ENCODE data around the gene COX4I1. TPM values are rescaled to one million over a fixed set of nuclear protein-coding genes. Genes with fewer than 3 reads are reported as not detected.

COX4I1 gene
- polyA plus RNA-seq, 3 donors, result 533 to 1,232 (median 1,054) TPM

DNA sequence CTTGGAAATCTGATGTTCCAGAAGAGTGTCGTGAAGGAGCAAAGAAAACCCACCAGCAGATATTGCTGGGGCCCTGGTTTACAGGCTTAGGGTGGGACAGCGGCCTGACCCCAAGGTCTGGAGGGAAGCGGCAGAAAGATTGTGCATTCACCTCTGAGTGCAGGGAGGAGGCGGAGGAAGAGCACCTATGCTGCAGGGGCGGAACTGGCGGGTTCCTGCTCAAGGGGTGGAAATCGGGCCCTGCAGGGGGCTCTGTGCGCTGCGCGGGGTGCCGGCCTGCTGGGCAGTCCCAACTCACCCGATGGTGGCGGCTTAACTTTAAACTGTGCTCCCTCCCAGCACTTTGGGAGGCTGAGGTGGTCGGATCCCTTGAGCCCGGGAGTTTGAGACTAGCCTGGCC lies 47.5 kb downstream of the COX4I1 start:
- H3K27ac ChIP-seq (ENCODE audit: low read depth, low read length), result no peak overlapping the region
- WGBS, 3 donors, result 77 to 79% (median 78%) methylated on average over 15 of the region's 15 CpGs

DNA sequence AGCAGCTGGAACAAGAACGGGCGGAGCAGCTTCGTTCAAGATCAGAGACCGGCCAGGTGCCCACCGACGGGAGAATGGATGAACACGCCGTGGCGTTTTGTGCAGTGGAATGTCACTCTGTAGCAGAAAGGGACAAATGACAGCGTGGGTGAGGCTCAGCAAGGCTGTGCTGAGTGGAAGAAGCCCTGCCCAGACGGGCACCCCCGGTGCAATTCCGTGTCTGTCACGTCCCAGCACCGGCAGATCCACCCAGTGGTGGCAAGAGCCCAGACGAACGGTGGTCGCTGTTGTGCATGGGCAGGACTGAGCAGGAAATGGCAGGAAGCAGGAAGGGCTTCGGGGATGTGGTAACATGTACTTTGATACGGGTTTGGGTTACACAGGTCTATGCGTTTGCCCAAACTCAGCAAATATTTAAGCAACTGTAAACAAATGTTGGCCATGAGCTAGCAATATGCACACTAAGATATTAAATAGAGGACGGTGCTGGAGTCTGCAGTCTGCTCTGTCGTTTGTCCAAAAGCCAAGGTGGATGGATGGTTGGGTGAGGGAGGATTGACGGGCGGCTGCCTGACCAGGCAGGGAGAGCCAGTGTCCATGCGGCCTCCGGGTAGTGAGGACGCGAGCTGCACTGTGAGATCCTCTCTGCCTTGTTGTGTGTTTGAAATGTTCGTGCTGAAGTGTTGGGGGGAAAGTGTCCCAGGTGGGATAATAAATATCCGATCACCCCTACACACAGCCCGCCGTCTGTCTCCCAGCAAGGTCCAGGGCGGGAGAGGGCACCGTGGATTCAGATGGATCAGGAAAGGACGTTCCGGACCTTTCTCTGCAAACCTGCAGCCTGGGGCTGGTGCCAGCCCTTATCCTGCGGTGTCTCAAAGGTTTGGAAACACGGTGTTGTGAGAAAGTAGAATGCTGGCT lies 48.4 kb downstream of the COX4I1 start:
- 54 to 59% (median 55%) methylated on average over 39 of the region's 39 CpGs for WGBS, 3 donors
- no peak overlapping the region for H3K27ac ChIP-seq (ENCODE audit: low read depth, low read length)

DNA sequence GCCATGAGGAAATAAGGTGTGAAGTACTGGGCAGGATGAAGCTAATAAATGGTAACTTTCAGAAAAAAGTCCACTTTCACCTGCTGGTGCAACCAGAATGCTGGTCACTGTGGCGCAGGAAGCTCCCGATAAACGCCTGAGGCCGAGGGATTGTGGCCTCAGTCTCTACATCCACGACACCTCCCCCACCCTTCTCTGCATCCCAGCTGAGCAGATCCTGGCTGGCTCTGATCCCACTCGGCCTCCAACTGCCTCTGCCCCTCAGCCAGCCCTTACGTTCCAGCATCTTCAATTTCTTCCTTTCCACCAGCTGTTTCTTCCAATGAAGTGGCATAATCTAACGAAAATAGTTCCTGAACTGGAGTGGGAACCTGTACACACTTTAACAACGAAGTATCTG lies 49.5 kb downstream of the COX4I1 start:
- H3K27ac ChIP-seq (ENCODE audit: low read depth, low read length), result no peak overlapping the region
- WGBS, 3 donors, result 45 to 50% (median 48%) methylated on average over 9 of the region's 9 CpGs

DNA sequence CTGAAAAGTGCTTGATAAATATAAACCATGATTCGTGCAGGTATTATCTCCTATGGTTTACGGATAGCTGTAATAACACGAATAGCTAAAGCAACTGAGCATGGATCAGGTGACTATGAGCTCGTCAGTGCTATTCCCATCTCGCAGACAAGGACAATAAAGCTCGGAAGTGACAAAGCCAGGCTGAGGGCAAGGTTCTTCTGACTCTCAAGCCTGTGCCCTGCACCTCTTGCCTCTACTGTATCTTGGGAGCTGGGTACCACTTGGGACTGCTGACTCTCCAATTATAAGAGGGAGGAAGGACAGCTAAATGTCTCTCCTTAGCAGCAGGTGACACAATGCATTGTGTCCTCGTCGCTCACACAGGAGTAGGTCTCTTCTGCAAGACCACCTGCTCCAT lies 49.9 kb downstream of the COX4I1 start:
- WGBS, 3 donors, result 77 to 85% (median 84%) methylated on average over 8 of the region's 8 CpGs
- H3K27ac ChIP-seq (ENCODE audit: low read depth, low read length), result no peak overlapping the region

DNA sequence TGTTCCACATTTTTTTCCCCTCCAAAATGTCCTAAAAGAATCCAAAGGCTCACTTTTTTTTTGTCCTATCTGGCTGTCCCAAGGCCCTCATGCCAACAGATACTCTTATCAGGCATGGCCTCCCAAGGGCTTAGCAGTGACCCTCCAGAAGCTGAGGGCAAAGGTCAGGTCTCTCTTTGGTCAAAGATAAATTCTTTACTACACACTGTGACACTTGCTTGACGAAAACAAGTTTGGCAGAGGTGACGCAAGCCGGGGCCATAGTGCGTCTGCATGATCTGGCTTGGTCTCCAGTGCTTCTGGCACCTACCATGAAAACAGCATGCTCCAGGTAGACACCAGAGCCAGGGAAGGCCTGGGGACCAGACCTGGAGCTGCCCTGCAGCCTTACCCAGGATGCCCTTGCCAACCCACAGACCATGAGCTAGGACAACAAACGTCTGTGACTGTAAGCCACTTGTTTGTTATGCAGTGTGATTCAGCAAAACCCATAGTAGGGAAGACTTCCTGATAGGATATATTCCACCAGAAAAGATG lies 50.9 kb downstream of the COX4I1 start:
- H3K27ac ChIP-seq (ENCODE audit: low read depth, low read length), result no peak overlapping the region
- 52 to 73% (median 69%) methylated on average over 5 of the region's 5 CpGs for WGBS, 3 donors

DNA sequence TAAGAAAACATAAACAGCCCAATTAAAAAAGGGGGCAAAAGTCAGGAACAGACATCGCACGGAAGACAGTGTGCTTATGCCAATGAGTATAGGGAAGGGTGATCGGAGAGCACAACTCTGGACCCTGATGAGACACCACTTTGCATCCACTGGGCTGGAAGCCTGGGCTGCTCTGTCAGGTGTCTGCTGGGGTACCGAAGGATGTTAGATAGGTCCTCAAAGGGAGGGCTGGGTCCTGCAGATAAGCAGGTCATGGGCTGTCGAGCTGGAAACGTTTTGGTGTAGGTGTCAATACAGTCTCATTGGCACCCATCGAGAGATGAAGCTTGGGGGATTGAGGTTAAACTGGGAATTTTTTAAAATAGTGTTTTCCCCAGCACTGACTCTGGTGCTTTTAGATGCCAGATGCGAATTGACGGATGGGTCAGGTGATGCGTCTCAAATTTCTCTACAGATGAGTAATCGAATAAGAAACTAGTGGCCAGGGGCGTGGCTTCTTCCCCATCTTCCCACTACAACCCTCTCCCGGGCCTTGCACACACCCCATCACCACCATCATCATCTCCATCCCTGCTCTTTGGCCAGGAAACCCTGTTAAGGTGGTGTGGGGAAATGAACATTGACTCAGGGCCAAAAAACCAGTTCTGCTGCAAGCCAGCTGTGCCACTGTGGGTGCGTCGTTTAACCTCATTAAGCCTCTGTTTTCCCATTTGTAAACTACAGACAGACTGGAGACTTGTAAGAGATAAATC lies 51.7 kb downstream of the COX4I1 start:
- 64 to 76% (median 71%) methylated on average over 15 of the region's 15 CpGs for WGBS, 3 donors
- H3K27ac ChIP-seq (ENCODE audit: low read depth, low read length), result no peak overlapping the region

DNA sequence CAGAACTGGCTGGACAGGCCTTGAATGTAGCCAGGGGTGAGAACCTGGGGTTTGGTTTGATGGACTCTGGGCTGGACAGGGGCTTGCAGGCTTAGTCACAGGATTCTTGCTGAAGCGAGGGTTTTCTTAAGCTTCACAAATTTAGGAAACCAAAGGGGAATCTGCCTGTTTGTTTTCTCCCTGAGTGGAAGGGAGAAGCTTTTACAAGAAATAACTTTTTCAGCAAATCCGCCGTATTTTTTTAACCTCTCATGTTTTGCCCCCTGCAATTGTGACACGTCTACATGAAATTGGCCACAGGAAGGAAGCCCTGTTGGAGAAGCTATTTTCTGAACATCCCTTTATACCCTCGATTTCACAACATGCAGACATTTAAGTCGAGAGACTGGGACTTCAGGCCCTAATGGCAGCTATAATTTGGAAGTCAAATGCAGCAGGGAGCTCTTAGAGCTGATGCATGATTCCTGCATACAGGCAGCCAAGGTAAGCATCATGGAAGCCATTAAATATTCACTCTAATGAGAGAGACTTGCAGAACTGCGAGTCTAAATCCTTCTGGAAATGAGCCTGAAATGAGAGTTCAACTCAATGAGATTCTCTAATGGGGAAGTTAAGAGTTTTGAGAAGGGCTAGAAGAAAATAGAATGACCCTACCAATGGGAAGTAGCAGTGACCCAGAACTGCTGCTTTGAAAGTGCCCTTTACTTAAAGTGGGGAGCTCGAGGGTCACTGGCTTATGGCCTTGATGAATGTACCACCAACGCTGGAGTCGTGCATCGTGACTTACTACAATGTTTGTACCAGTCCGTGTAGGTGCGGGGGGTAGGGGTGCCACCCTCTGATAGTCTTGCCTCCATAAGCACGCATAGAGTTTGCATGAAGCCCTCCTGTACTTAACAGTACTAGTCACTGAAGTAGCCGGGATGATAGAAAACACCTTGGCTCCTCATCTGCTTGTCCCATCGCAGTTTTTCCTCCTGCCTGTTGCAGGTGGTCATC lies 54.4 kb downstream of the COX4I1 start:
- no peak overlapping the region for H3K27ac ChIP-seq (ENCODE audit: low read depth, low read length)

DNA sequence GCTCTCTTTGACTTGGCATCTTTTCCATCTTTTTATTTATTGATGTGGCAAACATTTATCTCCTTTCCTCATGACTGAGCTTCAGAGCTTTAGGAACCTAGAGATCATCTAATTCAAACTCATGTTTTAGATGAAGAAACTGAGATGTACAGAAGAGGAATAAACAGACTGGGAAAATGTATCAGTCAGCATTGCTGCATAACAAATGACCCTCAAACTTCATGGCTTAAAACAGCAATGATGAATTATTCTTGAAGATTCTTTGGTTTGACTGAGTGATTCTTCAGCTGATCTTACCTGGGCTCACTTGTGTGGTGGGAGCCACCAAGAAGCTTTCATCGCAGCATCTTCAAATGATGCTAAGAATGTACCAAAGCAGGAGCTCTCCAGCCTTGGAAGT lies 55.4 kb downstream of the COX4I1 start:
- WGBS, 3 donors, result 95 to 100% (median 98%) methylated on average over 1 of the region's 1 CpG
- no peak overlapping the region for H3K27ac ChIP-seq (ENCODE audit: low read depth, low read length)

More for the DNA sequence above, 54.4 kb downstream of the COX4I1 start:
- WGBS, 3 donors, result 61 to 76% (median 69%) methylated on average over 16 of the region's 16 CpGs

DNA sequence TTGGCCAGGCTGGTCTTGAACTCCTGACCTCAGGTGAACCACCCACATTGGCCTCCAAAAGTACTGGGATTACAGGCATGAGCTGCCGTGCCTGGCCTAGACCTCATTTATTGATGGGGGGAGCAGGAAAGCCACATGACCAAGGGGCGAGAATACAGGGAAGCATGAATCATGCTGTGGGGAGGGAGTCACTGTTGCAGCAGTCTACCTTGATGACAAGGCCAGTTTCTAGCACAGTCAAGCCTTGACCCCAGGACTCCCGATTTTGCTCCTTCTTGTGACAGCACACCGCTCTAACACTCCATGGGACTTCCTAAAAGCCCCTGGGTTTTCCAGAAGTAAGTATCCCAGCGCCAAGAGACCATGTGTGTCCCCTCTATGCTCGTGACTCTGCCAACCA lies 56.6 kb downstream of the COX4I1 start:
- H3K27ac ChIP-seq (ENCODE audit: low read depth, low read length), result no peak overlapping the region
- 68 to 82% (median 75%) methylated on average over 6 of the region's 6 CpGs for WGBS, 3 donors

DNA sequence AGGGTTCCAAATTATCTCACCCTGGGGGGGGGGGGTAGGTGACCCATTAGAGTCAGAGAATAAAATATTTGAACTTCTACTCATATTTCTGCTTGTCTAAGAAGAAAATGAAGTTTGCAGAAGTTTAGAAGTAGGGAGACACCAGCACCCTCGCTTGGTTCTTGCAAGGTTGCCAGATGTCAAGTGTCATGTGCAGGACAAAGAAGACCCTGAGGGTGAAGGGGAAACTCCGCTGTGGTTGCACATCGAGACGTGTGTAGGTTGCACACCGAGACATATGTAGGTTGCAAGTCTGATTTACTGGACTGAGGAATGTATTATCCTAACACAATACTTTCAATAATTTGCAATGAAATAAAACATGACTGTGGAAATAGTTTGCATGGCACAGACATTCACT lies 57.1 kb downstream of the COX4I1 start:
- H3K27ac ChIP-seq (ENCODE audit: low read depth, low read length), result no peak overlapping the region
- WGBS, 3 donors, result 63 to 72% (median 70%) methylated on average over 5 of the region's 5 CpGs

Other genes with a start within 250 kb of the COX4I1 start
- 10 to 100 TPM; 20.2 to 85.3 (median 55.9) TPM for gene GSE1, start 186.4 kb upstream of the COX4I1 start, polyA plus RNA-seq
- 1 to 10 TPM in 1 of 3 donors, under 1 TPM in 2; 0.22 to 1.1 (median 0.62) TPM for gene GINS2, start 110.7 kb upstream of the COX4I1 start, polyA plus RNA-seq
- 1 to 10 TPM in 2 of 3 donors, under 1 TPM in 1; 0.54 to 5.1 (median 4.2) TPM for gene C16orf74, start 48.6 kb upstream of the COX4I1 start, polyA plus RNA-seq
- gene EMC8, start 151 bp upstream of the COX4I1 start, polyA plus RNA-seq, result 10 to 100 TPM in 2 of 3 donors, 1 to 10 TPM in 1; 9.0 to 17.1 (median 10.8) TPM
- 10 to 100 TPM in 2 of 3 donors, 1 to 10 TPM in 1; 7.0 to 96.5 (median 10.3) TPM for gene IRF8, start 99.5 kb downstream of the COX4I1 start, polyA plus RNA-seq

Measured in adipose tissue (tissue), 3 donors.